GM12878 (cell line): ENCODE data around the gene SEM1. TPM values are rescaled to one million over a fixed set of nuclear protein-coding genes. Genes with fewer than 3 reads are reported as not detected.

Experiments used
- ATAC-seq: fragments of 200-7000 bp; cut with Tn5 transposase; 3 replicates; pipeline ENCODE4 v1.9.1; 2020; ENCODE audit warnings: mild to moderate bottlenecking, moderate library complexity
- BruUV-seq: library from RNA; stranded (reverse); fragments of 400-500 nt; replicated peaks from 2 replicates; lab custom pipeline; 2021; lab: Mats Ljungman, UMichigan
- CTCF ChIA-PET: fragments of 300-600 bp; sonication (Branson Sonifier 250); formaldehyde crosslinking; extraction: SDS; loops from one replicate; lab custom pipeline; 2021; ENCODE audit warnings: inconsistent platforms; lab: Yijun Ruan, JAX
- POLR2A ChIA-PET: fragments of 350-600 bp; formaldehyde crosslinking; extraction: SDS; loops from one replicate; lab custom pipeline; 2021; ENCODE audit warnings: inconsistent platforms; lab: Charles Lee
- RAD21 ChIA-PET: fragments of 300-600 bp; sonication (Branson Sonifier 250); formaldehyde crosslinking; loops from one replicate; lab custom pipeline; 2023; ENCODE audit warnings: antibody characterized with exemption; ENCODE audit not compliant: unreplicated experiment; lab: Charles Lee
- SMC1A ChIA-PET: fragments of 300-600 bp; sonication (Branson Sonifier 250); formaldehyde crosslinking; loops from one replicate; lab custom pipeline; 2023; ENCODE audit not compliant: unreplicated experiment, uncharacterized antibody; lab: Charles Lee
- DNase-seq: peaks from one replicate; pipeline ENCODE4 v3.0.0-alpha.2; 2011; ENCODE audit warnings: low read depth, low spot score
- FAIRE-seq: peaks from 3 replicates; lab custom pipeline; 2011; peaks lifted over from hg19 to GRCh38; lab: Jason Lieb, UNC
- H2AFZ ChIP-seq: 2 replicates; pipeline ENCODE4 v1.6.0; 2011; ENCODE audit warnings: low read depth, low read length, control low read depth; ENCODE audit not compliant: control insufficient read depth
- H3K27ac ChIP-seq: 2 replicates; pipeline ENCODE4 v1.5.1; 2011; ENCODE audit warnings: control low read depth; ENCODE audit not compliant: control insufficient read depth, insufficient read depth
- H3K27me3 ChIP-seq, 2 experiments: replicated peaks in 1 of 2; 2 replicates each; pipeline versions ENCODE4 v1.6.0 to v1.6.1; 2011; ENCODE audit warnings: low read length in 1 of 2; ENCODE audit not compliant: control insufficient read depth in 2 of 2, insufficient read depth in 2 of 2
- H3K36me3 ChIP-seq, 2 experiments: 2 replicates each; pipeline ENCODE4 v1.5.1; 2011; ENCODE audit warnings: low read length in 1 of 2; ENCODE audit not compliant: control insufficient read depth in 2 of 2, insufficient read depth in 2 of 2
- H3K4me1 ChIP-seq: 2 replicates; pipeline ENCODE4 v1.6.1; 2011; ENCODE audit warnings: mild to moderate bottlenecking, low read length, moderate library complexity, mixed read lengths; ENCODE audit not compliant: control insufficient read depth, insufficient read depth
- H3K4me2 ChIP-seq: 2 replicates; pipeline ENCODE4 v1.6.0; 2011; ENCODE audit warnings: control low read depth; ENCODE audit not compliant: control insufficient read depth, insufficient read depth
- H3K4me3 ChIP-seq: fragments of 200-600 bp; sonication (generic); 2 replicates; pipeline ENCODE4 v1.5.1; 2016
- H3K79me2 ChIP-seq: 2 replicates; pipeline ENCODE4 v1.6.0; 2011; ENCODE audit warnings: low read length; ENCODE audit not compliant: control insufficient read depth, insufficient read depth
- H3K9ac ChIP-seq: 2 replicates; pipeline ENCODE4 v1.8.0; 2011; ENCODE audit warnings: low read length, control low read depth, mixed read lengths; ENCODE audit not compliant: control insufficient read depth, insufficient read depth
- H3K9me3 ChIP-seq: replicated peaks from 3 replicates; pipeline ENCODE4 v1.5.1; 2011; ENCODE audit warnings: mild to moderate bottlenecking, low read length; ENCODE audit not compliant: control insufficient read depth, insufficient read depth
- H4K20me1 ChIP-seq: 2 replicates; pipeline ENCODE4 v1.6.0; 2011; ENCODE audit not compliant: control insufficient read depth, insufficient read depth
- CUX1 ChIP-seq: IDR thresholded peaks from 2 replicates; pipeline ENCODE4 v1.6.1; 2012; ENCODE audit warnings: improper control_type of control experiment, low read depth, low read length; ENCODE audit not compliant: insufficient replicate concordance
- E2F8 ChIP-seq: fragments of 450-650 bp; IDR thresholded peaks from 2 replicates; pipeline ENCODE4 v1.6.1; 2018; ENCODE audit warnings: mild to moderate bottlenecking, low read depth, moderate library complexity; ENCODE audit not compliant: partially characterized antibody
- ETV6 ChIP-seq, 2 experiments: fragments of 450-650 bp in 1 of 2; IDR thresholded peaks in 1 of 2; conservative IDR thresholded peaks in 1 of 2; 2 replicates each; pipeline ENCODE4 v1.6.1; 2014; ENCODE audit warnings: antibody characterized with exemption in 1 of 2, borderline replicate concordance in 1 of 2, low read depth in 1 of 2, mild to moderate bottlenecking in 1 of 2, moderate library complexity in 1 of 2
- HDAC2 ChIP-seq: fragments of 200-600 bp; sonication (generic); IDR thresholded peaks from 2 replicates; pipeline ENCODE4 v1.6.1; 2017
- NKRF ChIP-seq: fragments of 450-650 bp; conservative IDR thresholded peaks from 2 replicates; pipeline ENCODE4 v1.6.1; 2017; ENCODE audit warnings: mild to moderate bottlenecking, moderate library complexity
- ZNF207 ChIP-seq: fragments of 450-650 bp; IDR thresholded peaks from 2 replicates; pipeline ENCODE4 v1.6.1; 2014; ENCODE audit warnings: antibody characterized with exemption, mild to moderate bottlenecking, borderline replicate concordance
- WGBS: methylation state at CpG from one replicate; pipeline ENCODE4 v1.1.6; 2016; ENCODE audit warnings: low lambda C conversion rate; ENCODE audit not compliant: insufficient replicate concordance, insufficient coverage; ENCODE audit errors: missing lambda C conversion rate; 5-methylcytosine and 5-hydroxymethylcytosine counted together
- in situ Hi-C: fragments of 300-500 bp; cut with MboI; formaldehyde crosslinking; loops from 9 replicates; pipeline ENCODE4 v1.14.3; 2018; ENCODE audit warnings: mixed read lengths
- intact Hi-C: fragments of 100-400 bp; cut with micrococcal nuclease; formaldehyde crosslinking; loops from one replicate; pipeline ENCODE4 v1.14.2; 2022; ENCODE audit not compliant: unreplicated experiment
- polyA plus RNA-seq, 11 experiments: library from polyadenylated mRNA; depleted of rRNA in 4 of 11; unstranded in 6 of 11; stranded (reverse) in 5 of 11; fragments of >200 nt; fragmentation: Nextera tagmentation in 4 of 11; fragmentation: Illumina TruSeq in 1 of 11; extraction: Ambion mirVana in 4 of 11; extraction: Trizol in 1 of 11; gene quantifications; 1 replicate in 1 of 11; 2 replicates in 10 of 11; pipeline versions ENCODE4 v1.2.1 to v1.2.3, GENCODE V29; 2011 to 2016; ENCODE audit warnings: inconsistent platforms in 2 of 11, missing spikeins in 2 of 11, low read depth in 1 of 11
- total RNA-seq, 4 experiments: library from RNA; depleted of rRNA in 3 of 4; stranded (reverse); fragments of >200 nt in 3 of 4; fragmentation: Illumina TruSeq in 1 of 4; extraction: Trizol in 1 of 4; gene quantifications; 2 replicates each; pipeline versions ENCODE4 v1.2.1 to v1.2.3, GENCODE V29; 2013 to 2021

SEM1 gene
- total and polyA plus RNA-seq, 10 of the 15 experiments (the other 5 are each of a cell fraction or from before 2014, with no cell fraction given) = 44.6 to 606 (median 356) TPM

- TF ChIP-seq ETV6 (conservative IDR thresholded peaks at IDR 0.05 in 1 of 2, IDR thresholded peaks at IDR 0.05 in 1 of 2; ENCODE audit: borderline replicate concordance in 1 of 2, low read depth in 1 of 2) = no peak
- SMC1A ChIA-PET = interaction anchor here (1.1 to 1.6 kb wide), 2 partner anchors 18 to 35 kb away, joined by 3 read pairs; no protein-coding TSS in a partner anchor
- no peaks in the 10 kb centered on the region for H4K20me1 ChIP-seq
- in situ Hi-C loops = no loop called here
- H3K9ac ChIP-seq = no peak overlapping the region
- RAD21 ChIA-PET = no interaction called here
- H3K9me3 ChIP-seq = no peaks in the 10 kb centered on the region
- no TSS peak for BruUV-seq
- no peaks in the 10 kb centered on the region for H3K79me2 ChIP-seq
- H3K27ac ChIP-seq = no peak overlapping the region
- CTCF ChIA-PET = no interaction called here
- ATAC-seq (no peak), DNase-seq (no peak), FAIRE-seq (no peak)
- no peak overlapping the region for H3K4me2 ChIP-seq
- no peak overlapping the region for H2AFZ ChIP-seq
- H3K4me3 ChIP-seq = no peak overlapping the region
- no peaks in the 10 kb centered on the region for H3K27me3 ChIP-seq
- intact Hi-C loops = no loop called here
- H3K4me1 ChIP-seq = no peaks in the 10 kb centered on the region
- WGBS = 93% methylated on average over 1 of the region's 1 CpG
- no peaks in the 10 kb centered on the region for H3K36me3 ChIP-seq
- POLR2A ChIA-PET = no interaction called here
Observed at GRCh38 chr7:96675548-96675947, 34.1 kb downstream of the SEM1 start.

GRCh38 chr7:96674565-96674964 is 35.1 kb downstream of the SEM1 start:
- BruUV-seq = no TSS peak
- ATAC-seq (no peak), DNase-seq (no peak), FAIRE-seq (no peak)
- ChIA-PET RAD21 (no interaction called here), SMC1A (no interaction called here), CTCF (no interaction called here), POLR2A (no interaction called here)
- Histone ChIP-seq H3K36me3 (no peaks in the 10 kb centered on the region), H4K20me1 (no peaks in the 10 kb centered on the region), H2AFZ (no peak overlapping the region), H3K4me1 (no peaks in the 10 kb centered on the region), H3K27ac (no peak overlapping the region), H3K4me2 (no peak overlapping the region), H3K9ac (no peak overlapping the region), H3K4me3 (no peak overlapping the region), H3K9me3 (no peaks in the 10 kb centered on the region), H3K27me3 (no peaks in the 10 kb centered on the region), H3K79me2 (no peaks in the 10 kb centered on the region)
- in situ Hi-C loops (no loop called here), intact Hi-C loops (no loop called here)
- WGBS = 92% methylated on average over 4 of the region's 4 CpGs
- TF ChIP-seq HDAC2 (no peak), E2F8 (no peak), NKRF (no peak), ZNF207 (no peak), CUX1 (no peak)
